Osteoblast (primary cell): ENCODE data around the gene CFAP157. TPM values are rescaled to one million over a fixed set of nuclear protein-coding genes. Genes with fewer than 3 reads are reported as not detected.

Source experiments
- DNase-seq: peaks from one replicate; pipeline ENCODE4 v3.0.0; 2011; ENCODE audit warnings: low spot score, mixed read lengths; ENCODE audit not compliant: insufficient read length; ENCODE audit errors: missing footprints
- H2AFZ ChIP-seq: 2 replicates; pipeline ENCODE4 v1.6.0; 2011; ENCODE audit warnings: mild to moderate bottlenecking, low read length
- H3K27ac ChIP-seq: 2 replicates; pipeline ENCODE4 v1.5.1; 2011; ENCODE audit warnings: mild to moderate bottlenecking, low read depth, low read length, moderate library complexity
- H3K27me3 ChIP-seq: 2 replicates; pipeline ENCODE4 v1.6.0; 2012; ENCODE audit warnings: mild to moderate bottlenecking, control low read depth, inconsistent platforms, low read length, moderate library complexity; ENCODE audit not compliant: insufficient read depth
- H3K36me3 ChIP-seq: 2 replicates; pipeline ENCODE4 v1.5.1; 2011; ENCODE audit warnings: mild to moderate bottlenecking, low read length, control low read depth, moderate library complexity; ENCODE audit not compliant: insufficient read depth
- H3K4me1 ChIP-seq: 2 replicates; pipeline ENCODE4 v1.5.1; 2011; ENCODE audit warnings: mild to moderate bottlenecking, low read length, control low read depth, moderate library complexity; ENCODE audit not compliant: insufficient read depth
- H3K4me2 ChIP-seq: 2 replicates; pipeline ENCODE4 v1.6.0; 2011; ENCODE audit warnings: mild to moderate bottlenecking, low read length; ENCODE audit not compliant: insufficient read depth
- H3K4me3 ChIP-seq: fragments of 200-600 bp; sonication (generic); 3 replicates; pipeline ENCODE4 v1.5.1; 2012; ENCODE audit warnings: mild to moderate bottlenecking, low read length, inconsistent platforms; ENCODE audit not compliant: insufficient read depth
- H3K79me2 ChIP-seq: 2 replicates; pipeline ENCODE4 v1.6.0; 2012; ENCODE audit warnings: mild to moderate bottlenecking, low read length, control low read depth, inconsistent platforms; ENCODE audit not compliant: insufficient read depth
- H3K9me3 ChIP-seq: 2 replicates; pipeline ENCODE4 v1.5.1; 2011; ENCODE audit warnings: low read depth, low read length, control low read depth
- H4K20me1 ChIP-seq: 2 replicates; pipeline ENCODE4 v1.6.0; 2012; ENCODE audit warnings: mild to moderate bottlenecking, low read length, control low read depth; ENCODE audit not compliant: insufficient read depth
- CTCF ChIP-seq: IDR thresholded peaks from 2 replicates; pipeline ENCODE4 v1.5.1; 2011; ENCODE audit warnings: mild to moderate bottlenecking, low read depth, low read length, moderate library complexity; ENCODE audit errors: extremely low read depth
- total RNA-seq: library from RNA; depleted of rRNA; stranded (reverse); fragments of >200 nt; gene quantifications from 2 replicates; pipeline ENCODE4 v1.2.3, GENCODE V29; 2012

Gene CFAP157
- total RNA-seq, 1 donor, result not detected

DNA sequence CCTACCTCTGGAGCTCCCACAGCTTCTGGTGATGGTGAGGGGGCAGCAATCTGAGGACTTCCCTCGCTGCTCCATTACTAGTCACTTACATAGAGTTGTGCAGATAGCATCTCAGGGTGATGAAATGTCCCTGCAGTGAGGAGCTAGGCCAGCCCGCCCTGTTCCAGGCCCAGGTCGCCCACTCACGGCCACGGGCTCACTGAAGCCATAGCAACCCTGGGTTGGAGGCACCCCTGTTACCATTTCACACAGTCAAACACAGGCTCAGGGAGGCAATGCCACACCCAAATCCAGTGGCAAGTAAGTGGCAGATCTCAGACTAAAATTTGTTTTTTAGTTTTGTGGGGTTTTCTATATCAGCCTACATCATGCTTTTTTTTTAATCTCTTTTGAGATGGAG lies 52.1 kb downstream of the CFAP157 start:
- peak; percentile 74 for DNase-seq
- H3K4me2 ChIP-seq, result no peak overlapping the region
- no peak overlapping the region for H3K4me3 ChIP-seq
- H3K36me3 ChIP-seq, result no peaks in the 10 kb centered on the region
- H4K20me1 ChIP-seq, result no peaks in the 10 kb centered on the region
- TF ChIP-seq CTCF, result no peak
- H2AFZ ChIP-seq, result no peak overlapping the region
- H3K27ac ChIP-seq, result no peak overlapping the region
- no peaks in the 10 kb centered on the region for H3K4me1 ChIP-seq
- H3K9me3 ChIP-seq, result no peaks in the 10 kb centered on the region
- H3K27me3 ChIP-seq, result peaks cover 23% of the 10 kb centered on the region
- H3K79me2 ChIP-seq, result no peaks in the 10 kb centered on the region

DNA sequence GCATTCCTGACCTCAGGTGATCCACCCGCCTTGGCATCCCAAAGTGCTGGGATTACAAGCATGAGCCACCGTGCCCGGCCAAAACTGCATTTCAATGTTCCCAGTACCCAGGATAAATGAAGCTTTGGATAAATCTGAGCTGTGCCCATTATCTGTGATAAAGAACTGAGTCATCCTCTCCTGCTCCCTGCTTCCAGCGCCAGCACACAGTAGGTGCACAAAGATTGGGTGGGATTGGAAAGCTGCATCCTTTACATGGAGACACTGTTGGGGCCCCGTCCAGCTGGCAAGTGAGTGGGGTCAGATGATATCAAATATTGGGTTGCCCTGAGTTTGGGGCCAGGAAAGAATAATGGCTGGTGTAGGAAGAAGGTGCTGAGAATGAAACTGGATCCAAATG lies 54.3 kb downstream of the CFAP157 start:
- H3K9me3 ChIP-seq, result no peaks in the 10 kb centered on the region
- no peak overlapping the region for H2AFZ ChIP-seq
- TF ChIP-seq CTCF, result no peak
- H3K4me1 ChIP-seq, result no peaks in the 10 kb centered on the region
- no peaks in the 10 kb centered on the region for H3K36me3 ChIP-seq
- no peak overlapping the region for H3K4me3 ChIP-seq
- no peak overlapping the region for H3K4me2 ChIP-seq
- H3K27ac ChIP-seq, result no peak overlapping the region
- H4K20me1 ChIP-seq, result no peaks in the 10 kb centered on the region
- H3K27me3 ChIP-seq, result peaks cover 6% of the 10 kb centered on the region
- no peaks in the 10 kb centered on the region for H3K79me2 ChIP-seq
- DNase-seq, result peak; percentile 58

GRCh38 chr9:127761491-127761956 lies 54.7 kb downstream of the CFAP157 start:
- peak; percentile 50 for DNase-seq
- Histone ChIP-seq H3K4me1 (no peaks in the 10 kb centered on the region), H4K20me1 (no peaks in the 10 kb centered on the region), H3K36me3 (no peaks in the 10 kb centered on the region), H3K27ac (no peak overlapping the region), H3K4me2 (no peak overlapping the region), H3K79me2 (no peaks in the 10 kb centered on the region), H3K4me3 (no peak overlapping the region), H3K9me3 (no peaks in the 10 kb centered on the region), H3K27me3 (peaks cover 3% of the 10 kb centered on the region), H2AFZ (no peak overlapping the region)
- TF ChIP-seq CTCF, result no peak

- Histone ChIP-seq H3K27ac (no peak overlapping the region), H3K4me3 (no peak overlapping the region), H4K20me1 (no peaks in the 10 kb centered on the region), H2AFZ (no peak overlapping the region), H3K4me1 (no peaks in the 10 kb centered on the region), H3K36me3 (no peaks in the 10 kb centered on the region), H3K27me3 (peaks cover 3% of the 10 kb centered on the region), H3K9me3 (no peaks in the 10 kb centered on the region), H3K4me2 (no peak overlapping the region), H3K79me2 (no peaks in the 10 kb centered on the region)
- peak; percentile 68 for DNase-seq
- no peak for TF ChIP-seq CTCF
These were observed 55.4 kb downstream of the CFAP157 start for GRCh38 chr9:127762111-127762676.
